ENCODE measurements around the gene BBOX1.
"Not testable (repeated sequence)": the region's sequence is repeated elsewhere in the genome, so short reads cannot be mapped to it uniquely, and the experiment has no call there.

The BBOX1 gene

GRCh38 chr11:27040302-27041115 is at the start of gene BBOX1:
TSS of gene BBOX1 (plus strand) at chr11:27040815. CDS start at chr11:27055431, 14,616 bp downstream.
- DNase-seq (ENCODE audit: low spot score): no peak

- DNase-seq (ENCODE audit: low spot score): no peak
These were observed 48.5 kb upstream of the BBOX1 start for GRCh38 chr11:26992031-26992541.

- peak; percentile 57 for DNase-seq (ENCODE audit: low spot score)
These were observed 46.6 kb upstream of the BBOX1 start, which contains the start of gene FIBIN for GRCh38 chr11:26993965-26994457. TSS of gene FIBIN (plus strand) at chr11:26994112. CDS start at chr11:26994527, 415 bp downstream.

- DNase-seq (ENCODE audit: low spot score): no peak
These were observed 46.0 kb upstream of the BBOX1 start for GRCh38 chr11:26994631-26995095.

GRCh38 chr11:26995701-26996460 is 44.7 kb upstream of the BBOX1 start:
- no peak for DNase-seq (ENCODE audit: low spot score)

GRCh38 chr11:26997378-26997777 is 43.2 kb upstream of the BBOX1 start:
- no peak for DNase-seq (ENCODE audit: low spot score)

- not testable (repeated sequence) for DNase-seq (ENCODE audit: low spot score)
These were observed 39.4 kb upstream of the BBOX1 start for GRCh38 chr11:27001136-27001730.

- DNase-seq (ENCODE audit: low spot score): no peak
These were observed 38.2 kb upstream of the BBOX1 start for GRCh38 chr11:27002431-27002830.

- DNase-seq (ENCODE audit: low spot score): no peak
These were observed 37.8 kb upstream of the BBOX1 start for GRCh38 chr11:27002838-27003237.

GRCh38 chr11:27004103-27004502 is 36.5 kb upstream of the BBOX1 start:
- no peak for DNase-seq (ENCODE audit: low spot score)

- no peak for DNase-seq (ENCODE audit: low spot score)
These were observed 31.6 kb upstream of the BBOX1 start for GRCh38 chr11:27008811-27009535.

- DNase-seq (ENCODE audit: low spot score): no peak
These were observed 28.9 kb upstream of the BBOX1 start for GRCh38 chr11:27011560-27012233.

GRCh38 chr11:27012234-27012921 is 28.2 kb upstream of the BBOX1 start:
- no peak for DNase-seq (ENCODE audit: low spot score)

GRCh38 chr11:27013781-27014361 is 26.7 kb upstream of the BBOX1 start:
- DNase-seq (ENCODE audit: low spot score): no peak

GRCh38 chr11:27018902-27019529 is 21.6 kb upstream of the BBOX1 start:
- no peak for DNase-seq (ENCODE audit: low spot score)

- DNase-seq (ENCODE audit: low spot score): no peak
These were observed 19.9 kb upstream of the BBOX1 start for GRCh38 chr11:27020751-27021150.

- no peak for DNase-seq (ENCODE audit: low spot score)
These were observed 17.9 kb upstream of the BBOX1 start for GRCh38 chr11:27022659-27023251.

- no peak for DNase-seq (ENCODE audit: low spot score)
These were observed 15.8 kb upstream of the BBOX1 start for GRCh38 chr11:27024865-27025264.
